GM19043 (cell line): ENCODE data around the gene CTNNBIP1.

Experiments used
- ATAC-seq: cut with Tn5 transposase; IDR thresholded peaks from one replicate; pipeline ENCODE4 v1.9.1; 2021; ENCODE audit warnings: low read depth; ENCODE audit not compliant: unreplicated experiment

The CTNNBIP1 gene

DNA sequence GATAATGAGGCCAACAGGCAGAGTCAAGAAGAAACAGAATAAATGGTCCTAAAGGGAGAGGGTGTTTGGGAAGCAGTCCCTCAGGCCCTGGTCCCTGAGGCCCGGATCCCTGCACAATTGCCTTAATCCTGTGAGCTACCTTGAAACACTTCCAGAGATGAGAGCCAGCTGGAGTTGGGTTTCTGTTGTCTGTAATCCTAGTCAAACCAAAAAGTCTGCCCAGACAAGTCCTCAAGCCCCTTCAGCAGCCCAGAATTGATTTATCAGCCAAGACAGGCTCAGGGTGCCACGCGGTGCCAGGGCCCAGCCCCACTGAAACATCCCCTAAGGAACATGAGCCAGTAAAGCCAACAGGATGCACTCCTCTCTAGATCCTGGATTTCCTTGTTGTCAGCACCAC is 69.9 kb downstream of the CTNNBIP1 start:
- no peak for ATAC-seq

DNA sequence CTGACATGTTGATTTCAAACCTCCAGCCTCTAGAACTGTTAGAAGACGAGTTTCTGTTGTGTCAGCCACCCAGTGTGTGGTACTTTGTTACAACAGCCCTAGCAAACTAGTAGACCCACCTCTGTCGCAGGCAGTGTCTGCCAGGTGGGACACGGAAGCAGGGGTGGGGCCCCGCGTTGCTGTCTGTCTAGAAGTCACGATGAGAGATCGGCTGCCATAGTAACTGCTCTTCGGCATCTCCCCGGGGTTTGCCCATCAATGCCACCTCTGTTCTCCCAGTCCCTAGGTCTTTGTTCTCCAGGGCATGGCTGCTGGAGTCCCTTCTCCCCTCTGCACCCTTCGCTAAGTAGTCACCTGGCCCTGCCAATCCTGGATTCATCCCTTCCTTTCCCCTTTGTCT is 71.1 kb downstream of the CTNNBIP1 start:
- ATAC-seq: no peak

DNA sequence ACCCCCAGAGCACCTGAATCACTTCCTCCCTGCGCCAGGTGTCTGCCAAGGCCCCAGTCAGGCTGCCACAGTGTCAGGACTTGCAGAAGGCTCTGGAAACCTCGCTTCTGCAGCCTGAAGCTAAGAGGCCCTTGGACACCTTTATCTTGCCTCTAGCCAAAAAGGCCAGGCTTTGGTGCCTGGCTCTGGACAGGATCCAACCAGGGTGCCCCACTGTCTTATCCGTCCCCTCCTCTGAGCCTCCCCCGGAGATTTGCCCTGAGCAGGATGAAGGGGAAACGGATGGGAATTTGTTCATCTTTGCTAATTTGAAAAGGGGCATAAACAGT is 73.5 kb downstream of the CTNNBIP1 start:
- ATAC-seq: no peak

GRCh38 chr1:9835758-9836631 is 74.1 kb downstream of the CTNNBIP1 start:
- ATAC-seq: no peak

GRCh38 chr1:9835404-9835757 is 74.7 kb downstream of the CTNNBIP1 start:
- no peak for ATAC-seq

- ATAC-seq: no peak
Observed at GRCh38 chr1:9833632-9834031, 76.4 kb downstream of the CTNNBIP1 start.

DNA sequence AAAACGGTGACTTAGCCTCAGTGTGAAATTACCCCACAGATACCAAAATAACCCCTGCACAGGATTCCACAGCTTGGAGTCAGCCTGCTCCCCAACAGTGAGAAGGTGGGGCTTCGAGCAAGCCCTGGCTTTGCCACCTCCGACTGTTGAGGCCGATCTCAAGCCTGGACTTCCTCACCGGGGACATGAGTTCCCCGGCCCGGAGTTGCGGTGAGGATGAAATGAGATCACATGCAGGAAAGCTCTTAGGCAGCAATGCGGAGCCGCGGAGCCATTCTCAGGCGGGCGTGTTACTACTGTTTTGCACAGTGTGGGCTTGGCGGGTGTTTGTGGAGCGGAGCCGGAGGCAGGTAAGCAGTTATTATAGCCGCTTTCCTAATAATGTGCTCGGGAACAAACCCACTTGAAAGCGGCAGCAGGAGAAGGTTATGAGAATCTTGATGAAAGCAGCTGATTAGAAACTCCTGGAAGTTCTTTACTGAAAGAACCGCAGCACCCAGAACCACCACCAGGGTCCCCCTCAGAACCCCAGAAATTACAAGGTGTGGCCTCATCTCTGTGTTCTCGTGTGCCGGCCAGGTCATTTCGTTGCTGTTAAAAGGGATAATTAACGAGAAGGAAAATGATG is 82.4 kb downstream of the CTNNBIP1 start:
- no peak for ATAC-seq

DNA sequence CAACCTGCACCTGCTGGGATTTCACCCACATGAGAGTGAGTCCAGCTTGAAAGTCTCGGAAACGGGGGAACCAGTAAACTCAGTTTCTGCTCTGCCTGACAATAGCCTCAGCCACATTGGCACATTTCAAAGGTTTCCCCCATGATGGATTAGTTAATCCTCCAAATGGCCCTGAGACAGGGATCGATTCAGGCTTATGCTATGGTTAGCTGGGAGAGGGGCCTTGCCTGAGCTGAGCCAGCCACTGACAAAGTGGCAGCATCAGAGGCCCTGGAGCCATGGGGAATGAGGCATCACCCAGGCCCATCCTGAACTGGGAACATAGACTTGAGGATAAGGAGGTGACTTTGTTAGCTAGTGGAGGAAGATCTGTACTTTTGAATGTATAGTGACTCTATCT is 83.5 kb downstream of the CTNNBIP1 start:
- no peak for ATAC-seq

GRCh38 chr1:9826087-9826486 is 84.0 kb downstream of the CTNNBIP1 start:
- no peak for ATAC-seq

DNA sequence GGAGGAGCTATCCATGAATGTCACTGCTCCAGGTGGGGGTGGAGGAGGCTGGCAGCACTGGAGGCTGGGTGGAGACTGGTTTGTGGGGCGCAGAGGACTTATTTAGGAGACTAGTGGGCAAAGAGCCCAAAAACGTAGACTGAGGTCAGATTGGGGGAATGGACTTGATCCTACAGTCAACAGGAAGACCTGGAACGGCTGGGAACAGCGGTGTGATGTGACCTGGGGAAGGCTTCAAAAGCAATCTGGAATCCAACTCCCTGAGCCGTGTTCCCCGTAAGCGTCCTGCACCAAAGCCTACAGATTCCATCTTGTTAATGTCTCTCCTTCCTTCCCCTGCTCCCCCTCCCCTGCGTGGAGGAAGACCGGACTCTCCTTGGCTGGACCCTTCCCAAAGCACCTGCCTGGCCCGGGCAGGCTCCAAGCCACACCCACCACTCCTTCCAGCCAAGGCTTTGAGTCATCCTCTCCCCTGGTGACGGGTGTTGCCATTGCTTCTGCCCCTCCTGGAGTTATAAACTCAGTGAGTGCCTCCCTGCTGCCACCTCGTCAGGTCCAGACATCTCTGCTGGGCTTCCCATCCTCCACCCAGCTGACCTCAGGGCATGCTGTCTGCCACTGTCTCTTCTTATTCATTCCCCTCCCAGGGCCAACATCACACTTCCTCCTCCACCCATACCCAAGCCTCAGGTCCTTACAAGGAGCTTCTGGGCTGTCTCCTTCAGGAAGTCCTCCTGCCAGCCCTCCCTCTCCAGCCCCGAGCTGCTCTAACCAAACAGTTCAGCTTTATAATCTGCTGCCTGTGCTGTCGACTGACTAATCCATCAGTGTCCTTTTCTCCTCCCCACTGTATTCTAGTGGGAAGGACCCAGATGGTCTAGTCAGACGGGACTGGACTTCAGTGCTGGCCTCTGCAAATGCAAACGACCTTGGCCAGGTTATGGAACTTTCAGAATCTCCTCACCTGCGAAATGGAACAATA is 84.7 kb downstream of the CTNNBIP1 start:
- no peak for ATAC-seq

GRCh38 chr1:9824702-9825089 is 85.4 kb downstream of the CTNNBIP1 start:
- ATAC-seq: no peak

DNA sequence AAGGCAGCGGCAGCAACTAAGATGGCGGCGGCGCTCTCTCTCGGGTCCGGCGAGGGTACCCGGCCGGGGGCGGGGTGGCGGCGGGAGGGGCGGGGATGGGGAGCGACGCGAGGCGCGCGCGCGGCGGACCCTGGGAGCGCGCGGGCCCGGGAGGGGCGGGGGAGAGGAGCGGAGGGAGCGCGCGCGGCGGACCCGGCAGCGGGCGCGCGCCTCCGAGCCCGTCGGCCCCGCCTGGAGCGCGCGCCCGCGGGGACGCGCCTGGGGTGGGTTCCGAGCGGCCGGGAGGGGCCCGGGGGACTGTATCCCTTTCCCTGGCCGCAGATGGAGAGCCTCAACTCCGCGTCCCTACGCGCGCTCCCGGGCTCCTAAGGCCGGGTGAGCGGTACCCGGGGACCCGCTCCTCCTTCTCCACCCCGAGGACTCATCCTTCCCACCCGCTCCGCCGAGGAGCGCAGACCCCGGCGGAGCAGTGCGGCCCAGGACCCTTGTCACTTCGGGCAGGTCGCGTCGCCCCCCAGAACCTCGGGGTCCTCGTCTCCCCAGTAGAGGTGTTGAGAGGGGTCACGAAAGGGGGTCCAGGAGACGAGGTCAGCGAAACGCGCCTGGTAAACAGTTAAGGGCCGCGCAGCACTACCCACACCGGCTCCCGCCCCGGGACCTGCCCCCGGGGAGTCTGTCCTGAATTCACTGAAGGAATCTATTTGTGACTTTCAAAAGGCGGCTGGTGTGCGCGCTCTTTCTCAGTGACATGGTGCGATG is 85.9 kb downstream of the CTNNBIP1 start, which contains the start of gene CLSTN1:
Gene CLSTN1 (minus strand): TSS at position 23 of the 759 bp plus-strand sequence. CDS start 232 bp downstream, outside the sequence.
- ATAC-seq: peak; percentile 43

DNA sequence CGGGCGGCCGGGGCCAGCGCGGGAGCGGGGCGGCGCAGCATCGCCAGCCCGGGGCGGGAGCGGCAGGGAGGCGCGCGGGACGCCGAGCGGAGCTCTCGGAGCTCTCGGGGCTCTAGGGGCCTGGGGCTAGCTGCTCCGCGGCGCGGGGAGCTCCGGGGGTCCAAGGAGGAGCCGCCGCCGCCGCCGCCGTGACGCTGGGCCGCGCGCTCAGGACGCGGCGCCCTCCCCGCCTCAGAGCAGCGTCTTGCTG is 86.5 kb downstream of the CTNNBIP1 start:
- ATAC-seq: no peak

- no peak for ATAC-seq
Observed at GRCh38 chr1:9822897-9823692, 87.0 kb downstream of the CTNNBIP1 start.

GRCh38 chr1:9822490-9822889 is 87.6 kb downstream of the CTNNBIP1 start:
- no peak for ATAC-seq

DNA sequence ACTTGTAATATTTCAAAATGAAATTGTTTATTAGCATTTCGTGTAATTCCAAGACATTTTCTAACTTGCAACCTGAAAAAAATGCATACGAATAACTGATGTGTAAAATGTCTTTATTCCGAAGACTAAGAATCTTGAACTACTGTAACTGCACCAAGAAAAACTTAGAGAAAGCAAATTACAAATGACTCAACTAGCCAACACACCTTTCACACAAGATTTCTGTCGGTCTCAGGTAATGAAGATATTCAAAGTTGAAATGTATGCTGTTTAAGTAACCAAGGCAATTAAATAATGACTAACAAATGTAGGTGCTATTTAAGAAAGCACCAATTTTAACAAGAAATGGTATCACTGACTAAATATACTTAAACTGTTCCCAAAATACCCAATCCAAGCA is 88.4 kb downstream of the CTNNBIP1 start:
- ATAC-seq: no peak

GRCh38 chr1:9820521-9820920 is 89.5 kb downstream of the CTNNBIP1 start:
- no peak for ATAC-seq

GRCh38 chr1:9817734-9818133 is 92.3 kb downstream of the CTNNBIP1 start:
- ATAC-seq: no peak

- ATAC-seq: no peak
Observed at GRCh38 chr1:9816199-9816598, 93.9 kb downstream of the CTNNBIP1 start.

DNA sequence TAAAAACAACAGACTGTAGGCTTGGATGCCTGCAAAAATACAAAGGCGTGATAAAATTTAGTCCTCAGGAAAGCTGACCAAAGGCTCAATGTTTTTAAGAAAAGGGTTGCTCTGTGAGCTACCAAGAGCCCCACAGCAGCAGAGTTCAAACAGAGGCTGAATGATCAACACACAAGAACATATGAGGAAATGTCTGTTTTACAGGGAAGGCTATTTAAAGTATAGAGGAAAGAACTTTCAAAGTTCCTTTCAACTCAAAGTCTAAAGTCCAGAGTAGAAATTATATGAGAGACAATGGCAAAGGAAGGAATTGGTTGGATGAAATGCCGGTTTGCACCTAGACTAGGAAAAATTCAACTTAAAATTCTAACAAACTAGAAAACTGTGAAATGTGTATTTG is 94.9 kb downstream of the CTNNBIP1 start:
- no peak for ATAC-seq
